Prostate gland (tissue), 2 donors: Measurements from ENCODE around the gene IL17D. TPM values are rescaled to one million over a fixed set of nuclear protein-coding genes. Genes with fewer than 3 reads are reported as not detected.

Experiments
- DNase-seq: peaks from one replicate; pipeline ENCODE4 v3.0.0-alpha.2; 2019; ENCODE audit warnings: low spot score
- H3K27ac ChIP-seq, 2 donors: fragments of 200-600 bp; sonication (generic); 2 replicates each; pipeline ENCODE4 v1.5.1; 2017 to 2019
- H3K27me3 ChIP-seq: fragments of 200-600 bp; sonication (generic); replicated peaks from 2 replicates; pipeline ENCODE4 v1.5.1; 2019; ENCODE audit not compliant: insufficient read depth
- H3K36me3 ChIP-seq, 2 donors: fragments of 200-600 bp; sonication (generic); 1 replicate in 1 of 2; 2 replicates in 1 of 2; pipeline versions ENCODE4 v1.5.1 to v1.8.1; 2017 to 2019
- H3K4me1 ChIP-seq: fragments of 200-600 bp; sonication (generic); replicated peaks from 2 replicates; pipeline ENCODE4 v1.5.1; 2019
- H3K4me3 ChIP-seq, 2 donors: fragments of 200-600 bp; sonication (generic); 2 replicates each; pipeline ENCODE4 v1.5.1; 2017 to 2019
- H3K9me3 ChIP-seq: fragments of 200-600 bp; sonication (generic); 2 replicates; pipeline ENCODE4 v1.5.1; 2017
- CTCF ChIP-seq, 4 experiments: fragments of 200-600 bp in 2 of 4; fragments of 450-650 bp in 2 of 4; sonication (generic) in 2 of 4; IDR thresholded peaks; 1 replicate in 3 of 4; 2 replicates in 1 of 4; pipeline ENCODE4 v1.5.1; 2016 to 2019; ENCODE audit warnings: antibody characterized with exemption in 4 of 4, mild to moderate bottlenecking in 2 of 4, moderate library complexity in 2 of 4
- POLR2A ChIP-seq: fragments of 450-650 bp; IDR thresholded peaks from one replicate; pipeline ENCODE4 v1.6.1; 2016; ENCODE audit warnings: antibody characterized with exemption, mild to moderate bottlenecking
- POLR2AphosphoS5 ChIP-seq: sonication (generic); formaldehyde crosslinking; IDR thresholded peaks from one replicate; pipeline ENCODE4 v1.6.1; 2017; ENCODE audit warnings: antibody characterized with exemption
- WGBS: methylation state at CpG from one replicate; pipeline ENCODE4 v1.1.5; 2018; 5-methylcytosine and 5-hydroxymethylcytosine counted together
- intact Hi-C: fragments of 100-400 bp; cut with DNase I; formaldehyde crosslinking; loops from one replicate; pipeline ENCODE4 v1.14.2; 2022
- total RNA-seq, 2 donors: library from RNA; depleted of rRNA; stranded (reverse); fragments of >200 nt; gene quantifications; one replicate each; pipeline ENCODE4 v1.1.0, GENCODE V29; 2016

IL17D gene
- total RNA-seq, 2 donors from 2014 or later = 1.5 to 3.7 TPM

DNA sequence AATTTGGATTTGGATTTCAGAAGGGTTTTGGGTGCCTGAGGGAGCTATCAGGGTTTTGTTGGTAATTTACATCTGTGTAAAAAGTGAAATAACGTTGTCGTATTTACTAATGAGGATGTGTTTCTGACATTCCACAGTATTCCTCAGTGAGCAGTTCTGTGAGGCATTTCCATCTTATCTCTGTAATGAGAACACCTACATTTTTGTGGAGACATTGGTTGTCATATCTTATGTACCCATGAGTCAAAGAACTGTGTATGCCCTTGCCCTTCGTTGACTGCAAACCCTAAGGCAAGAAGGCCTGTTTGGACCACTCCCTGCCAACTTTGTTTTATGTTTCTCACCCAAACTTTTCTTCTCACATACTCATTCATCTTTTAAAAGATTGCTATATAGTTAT lies 14.2 kb upstream of the IL17D start:
- Histone ChIP-seq H3K27ac (no peak overlapping the region), H3K36me3 (no peaks in the 10 kb centered on the region), H3K4me3 (no peak overlapping the region), H3K9me3 (no peaks in the 10 kb centered on the region), H3K27me3 (no peaks in the 10 kb centered on the region), H3K4me1 (no peaks in the 10 kb centered on the region)
- 97% methylated on average over 3 of the region's 3 CpGs for WGBS
- DNase-seq = no peak
- intact Hi-C loops = no loop called here
- no peak for TF ChIP-seq CTCF (IDR thresholded peaks at IDR 0.05)
- no peak for TF ChIP-seq POLR2A
- TF ChIP-seq POLR2AphosphoS5 = no peak

DNA sequence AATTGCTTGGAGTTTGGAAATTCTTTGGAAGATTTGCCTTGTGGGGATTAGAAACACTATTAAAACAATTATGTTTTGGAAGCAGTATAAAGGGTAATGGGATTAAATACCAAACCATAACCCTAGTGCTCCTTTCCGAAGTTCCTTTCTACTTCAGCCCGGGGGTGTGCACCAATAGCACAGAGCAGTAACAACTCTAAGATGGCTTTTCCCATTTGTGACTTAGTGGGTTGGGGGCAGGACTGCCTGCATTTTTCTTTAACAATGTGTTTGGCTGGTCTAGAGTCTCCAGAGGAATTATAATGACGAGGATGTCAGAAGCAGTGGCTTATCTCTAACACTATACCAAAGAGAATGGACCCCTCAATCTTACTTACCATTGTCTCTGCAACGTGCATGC lies 11.9 kb upstream of the IL17D start:
- no peak for DNase-seq
- H3K36me3 ChIP-seq = no peaks in the 10 kb centered on the region
- TF ChIP-seq POLR2AphosphoS5 = no peak
- H3K27me3 ChIP-seq = no peaks in the 10 kb centered on the region
- no peak overlapping the region for H3K4me3 ChIP-seq
- H3K27ac ChIP-seq = no peak overlapping the region
- H3K4me1 ChIP-seq = no peaks in the 10 kb centered on the region
- H3K9me3 ChIP-seq = no peaks in the 10 kb centered on the region
- 70% methylated on average over 4 of the region's 4 CpGs for WGBS
- intact Hi-C loops = no loop called here

GRCh38 chr13:20696073-20696472 lies 7.4 kb upstream of the IL17D start:
- 11% methylated on average over 4 of the region's 4 CpGs for WGBS
- Histone ChIP-seq H3K4me1 (no peaks in the 10 kb centered on the region), H3K9me3 (no peaks in the 10 kb centered on the region), H3K27me3 (no peaks in the 10 kb centered on the region), H3K4me3 (no peak overlapping the region), H3K27ac (no peak overlapping the region), H3K36me3 (no peaks in the 10 kb centered on the region)
- DNase-seq = no peak
- TF ChIP-seq CTCF (IDR thresholded peaks at IDR 0.05) (no peak), POLR2A (no peak), POLR2AphosphoS5 (no peak)
- intact Hi-C loops = no loop called here

DNA sequence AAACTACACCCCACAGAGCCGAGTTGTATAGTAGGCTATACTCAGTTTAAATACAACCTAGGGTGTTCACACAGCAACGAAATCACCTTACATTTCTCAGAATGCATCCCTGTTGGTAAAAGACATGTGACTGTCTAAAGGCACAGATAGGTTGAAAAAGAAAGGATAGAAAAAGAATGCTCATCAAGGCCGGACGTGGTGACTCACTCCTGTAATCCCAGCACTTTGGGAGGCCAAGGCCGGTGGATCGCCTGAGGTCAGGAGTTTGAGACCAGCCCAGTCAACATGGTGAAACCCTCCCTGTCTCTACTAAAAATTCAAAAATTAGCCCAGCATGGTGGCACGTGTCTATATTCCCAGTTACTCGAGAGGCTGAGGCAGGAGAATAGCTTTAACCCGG lies 3.8 kb upstream of the IL17D start:
- no peak for DNase-seq
- 94% methylated on average over 9 of the region's 9 CpGs for WGBS
- H3K27ac ChIP-seq = no peak overlapping the region
- H3K36me3 ChIP-seq = no peaks in the 10 kb centered on the region
- intact Hi-C loops = no loop called here
- no peaks in the 10 kb centered on the region for H3K27me3 ChIP-seq
- H3K9me3 ChIP-seq = no peaks in the 10 kb centered on the region
- H3K4me1 ChIP-seq = no peaks in the 10 kb centered on the region
- no peak overlapping the region for H3K4me3 ChIP-seq
- no peak for TF ChIP-seq POLR2A
- TF ChIP-seq POLR2AphosphoS5 = no peak
- no peak for TF ChIP-seq CTCF (IDR thresholded peaks at IDR 0.05)

GRCh38 chr13:20700288-20700687 lies 3.2 kb upstream of the IL17D start:
- Histone ChIP-seq H3K9me3 (no peaks in the 10 kb centered on the region), H3K27ac (no peak overlapping the region), H3K36me3 (no peaks in the 10 kb centered on the region), H3K27me3 (no peaks in the 10 kb centered on the region), H3K4me1 (no peaks in the 10 kb centered on the region), H3K4me3 (no peak overlapping the region)
- TF ChIP-seq CTCF (IDR thresholded peaks at IDR 0.05) (no peak), POLR2A (no peak), POLR2AphosphoS5 (no peak)
- DNase-seq = no peak
- intact Hi-C loops = no loop called here
- WGBS = 89% methylated on average over 6 of the region's 6 CpGs
